ENCODE data around the gene CD163L1. TPM values are rescaled to one million over a fixed set of nuclear protein-coding genes. Genes with fewer than 3 reads are reported as not detected.
"Not testable (repeated sequence)": the region's sequence is repeated elsewhere in the genome, so short reads cannot be mapped to it uniquely, and the experiment has no call there.

Gene CD163L1
- total RNA-seq, 4 donors from 2014 or later = 2.6 to 8.4 (median 5.6) TPM

- no peak for DNase-seq (ENCODE audit: low spot score)
- TF ChIP-seq, protein P1, sequence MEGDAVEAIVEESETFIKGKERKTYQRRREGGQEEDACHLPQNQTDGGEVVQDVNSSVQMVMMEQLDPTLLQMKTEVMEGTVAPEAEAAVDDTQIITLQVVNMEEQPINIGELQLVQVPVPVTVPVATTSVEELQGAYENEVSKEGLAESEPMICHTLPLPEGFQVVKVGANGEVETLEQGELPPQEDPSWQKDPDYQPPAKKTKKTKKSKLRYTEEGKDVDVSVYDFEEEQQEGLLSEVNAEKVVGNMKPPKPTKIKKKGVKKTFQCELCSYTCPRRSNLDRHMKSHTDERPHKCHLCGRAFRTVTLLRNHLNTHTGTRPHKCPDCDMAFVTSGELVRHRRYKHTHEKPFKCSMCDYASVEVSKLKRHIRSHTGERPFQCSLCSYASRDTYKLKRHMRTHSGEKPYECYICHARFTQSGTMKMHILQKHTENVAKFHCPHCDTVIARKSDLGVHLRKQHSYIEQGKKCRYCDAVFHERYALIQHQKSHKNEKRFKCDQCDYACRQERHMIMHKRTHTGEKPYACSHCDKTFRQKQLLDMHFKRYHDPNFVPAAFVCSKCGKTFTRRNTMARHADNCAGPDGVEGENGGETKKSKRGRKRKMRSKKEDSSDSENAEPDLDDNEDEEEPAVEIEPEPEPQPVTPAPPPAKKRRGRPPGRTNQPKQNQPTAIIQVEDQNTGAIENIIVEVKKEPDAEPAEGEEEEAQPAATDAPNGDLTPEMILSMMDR (IDR thresholded peaks at IDR 0.05) = no peak
- ATAC-seq (ENCODE audit: low FRiP score) = no peak
Observed at GRCh38 chr12:7354529-7354928, 89.4 kb downstream of the CD163L1 start.

- TF ChIP-seq, protein P1 (IDR thresholded peaks at IDR 0.05) = no peak
- ATAC-seq (ENCODE audit: low FRiP score) = no peak
- DNase-seq (ENCODE audit: low spot score) = no peak
Observed at GRCh38 chr12:7352661-7353060, 91.3 kb downstream of the CD163L1 start.

DNA sequence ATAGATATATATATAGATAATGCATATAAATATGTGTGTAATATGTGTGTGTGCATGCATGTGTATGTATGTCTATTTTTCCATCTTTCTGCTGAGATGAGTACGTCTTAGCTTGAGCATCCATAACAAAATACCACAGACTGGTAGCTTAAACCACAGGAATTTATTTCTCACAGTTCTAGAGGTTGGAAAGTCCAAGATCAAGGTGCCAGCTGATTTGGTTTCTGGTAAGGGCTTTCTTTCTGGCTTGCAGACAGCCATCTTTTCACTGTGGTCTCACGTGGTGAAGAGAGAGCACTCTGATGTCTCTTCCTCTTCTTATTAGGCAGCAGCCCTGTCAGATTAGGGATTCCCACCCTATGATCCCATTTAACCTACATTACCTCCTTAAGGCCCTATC lies 92.8 kb downstream of the CD163L1 start:
- ATAC-seq (ENCODE audit: low FRiP score) (no peak), DNase-seq (ENCODE audit: low spot score) (no peak)
- TF ChIP-seq, protein P1 (IDR thresholded peaks at IDR 0.05) = no peak

DNA sequence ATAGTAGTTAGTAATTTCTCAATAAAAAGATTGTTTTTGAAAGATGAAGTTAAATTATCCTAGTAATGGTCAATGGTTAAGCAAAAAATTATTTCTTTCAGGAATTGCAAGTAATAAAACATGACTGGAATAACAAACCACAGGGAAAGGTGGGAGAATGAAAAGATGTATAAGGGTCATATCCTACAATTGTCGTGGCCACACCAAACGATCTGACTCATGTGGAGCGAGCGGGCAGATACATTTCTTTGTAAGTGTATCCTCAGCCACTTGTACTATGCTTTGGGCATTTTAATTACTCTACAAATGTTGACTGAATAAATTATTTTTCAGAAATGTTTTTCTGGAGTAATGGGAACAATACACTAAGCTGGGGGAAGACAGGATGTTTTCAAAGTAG lies 94.5 kb downstream of the CD163L1 start:
- DNase-seq (ENCODE audit: low spot score) = no peak
- ATAC-seq (ENCODE audit: low FRiP score) = no peak
- TF ChIP-seq, protein P1 (IDR thresholded peaks at IDR 0.05) = no peak

DNA sequence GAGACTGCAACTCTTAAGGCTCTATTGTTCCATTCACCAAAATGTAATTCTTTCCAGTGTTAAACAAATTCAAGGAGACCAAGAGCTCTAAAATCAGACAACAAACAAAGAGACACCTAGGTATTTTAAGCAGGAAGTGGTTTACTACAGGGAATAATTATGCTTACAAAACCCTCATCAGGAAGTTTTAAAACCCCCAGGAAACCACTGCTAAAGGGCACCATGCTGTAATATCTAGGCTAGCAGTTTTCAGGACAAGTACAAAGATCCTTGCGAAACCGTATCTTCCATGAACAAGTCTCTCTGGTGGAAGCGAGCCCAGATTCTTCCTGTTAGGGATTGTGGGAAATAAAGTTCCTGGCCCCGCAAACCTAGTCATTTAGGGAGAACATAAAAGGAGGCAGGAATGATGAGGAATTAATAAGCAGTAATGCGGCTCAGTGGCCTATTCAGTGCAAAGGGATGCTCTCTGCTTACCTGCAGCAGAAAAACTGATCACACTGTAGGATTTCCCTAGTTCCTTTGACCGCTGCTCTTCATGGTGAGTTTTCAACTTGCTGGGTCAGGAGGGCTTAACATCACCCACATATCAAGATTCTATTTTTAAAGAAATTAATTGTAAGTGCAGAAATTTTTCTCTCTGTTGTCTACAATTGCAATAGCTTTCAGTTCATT lies 97.3 kb downstream of the CD163L1 start:
- ATAC-seq (ENCODE audit: low FRiP score) (no peak), DNase-seq (ENCODE audit: low spot score) (no peak)
- TF ChIP-seq, protein P1 (IDR thresholded peaks at IDR 0.05) = no peak

GRCh38 chr12:7344833-7345606 lies 98.9 kb downstream of the CD163L1 start:
- ATAC-seq (ENCODE audit: low FRiP score) (no peak), DNase-seq (ENCODE audit: low spot score) (no peak)
- TF ChIP-seq, protein P1 (IDR thresholded peaks at IDR 0.05) = no peak

DNA sequence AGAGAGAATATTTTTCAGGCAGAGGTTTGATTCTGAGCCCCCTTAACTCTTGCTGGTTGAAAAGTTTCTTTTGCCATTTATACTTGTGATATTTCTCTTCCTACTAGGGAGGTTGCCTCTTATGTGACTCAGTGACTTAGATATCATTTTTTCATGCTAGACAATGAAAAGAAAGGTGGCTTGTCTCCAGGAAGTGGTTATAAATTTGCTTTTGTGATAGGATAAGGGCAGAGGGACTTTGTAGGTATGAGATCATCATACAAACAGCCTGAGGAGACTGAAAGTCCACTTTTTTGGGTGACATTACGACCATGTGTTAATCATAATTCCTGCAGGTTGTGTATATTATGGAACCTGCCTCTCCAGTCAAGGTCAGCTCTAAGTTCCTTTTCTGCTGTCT lies 104.3 kb downstream of the CD163L1 start:
- TF ChIP-seq, protein P1 (IDR thresholded peaks at IDR 0.05) = no peak
- ATAC-seq (ENCODE audit: low FRiP score) (no peak), DNase-seq (ENCODE audit: low spot score) (no peak)

GRCh38 chr12:7337790-7338189 lies 106.2 kb downstream of the CD163L1 start:
- DNase-seq (ENCODE audit: low spot score); ATAC-seq (ENCODE audit: low FRiP score): not testable (repeated sequence)

All from omental fat pad (tissue), 4 donors.